Adrenal gland (tissue), 12 donors: Measurements from ENCODE around the gene ZNF366. TPM values are rescaled to one million over a fixed set of nuclear protein-coding genes. Genes with fewer than 3 reads are reported as not detected.

Source experiments
- DNase-seq, 7 donors: peaks; one replicate each; pipeline ENCODE4 v3.0.0-alpha.2; 2019 to 2020
- H3K27ac ChIP-seq, 5 donors: fragments of 200-600 bp; sonication (generic) in 4 of 5; 1 replicate in 3 of 5; 2 replicates in 2 of 5; pipeline versions ENCODE4 v1.5.1 to v1.8.0; 2016 to 2020; ENCODE audit warnings: mild to moderate bottlenecking in 1 of 5
- H3K27me3 ChIP-seq: fragments of 200-600 bp; 2 replicates; pipeline ENCODE4 v1.8.0; 2021
- H3K36me3 ChIP-seq, 2 donors: fragments of 200-600 bp; replicated peaks in 1 of 2; 1 replicate in 1 of 2; 2 replicates in 1 of 2; pipeline versions ENCODE4 v1.5.1 to v1.8.0; 2018 to 2022
- H3K4me1 ChIP-seq, 2 donors: fragments of 200-600 bp; replicated peaks in 1 of 2; 1 replicate in 1 of 2; 2 replicates in 1 of 2; pipeline versions ENCODE4 v1.5.1 to v1.8.0; 2018 to 2021
- H3K4me3 ChIP-seq, 4 donors: fragments of 200-600 bp; sonication (generic) in 3 of 4; one replicate each; pipeline ENCODE4 v1.5.1; 2016 to 2018
- H3K9me3 ChIP-seq, 3 donors: fragments of 200-600 bp; sonication (generic) in 1 of 3; replicated peaks in 1 of 3; 1 replicate in 2 of 3; 2 replicates in 1 of 3; pipeline versions ENCODE4 v1.5.1 to v1.8.0; 2016 to 2021
- CTCF ChIP-seq, 6 experiments: fragments of 450-650 bp in 4 of 6; fragments of 200-600 bp in 2 of 6; sonication (generic) in 1 of 6; IDR thresholded peaks; 1 replicate in 5 of 6; 2 replicates in 1 of 6; pipeline versions ENCODE4 v1.5.1 to v1.8.0; 2016 to 2021; ENCODE audit warnings: antibody characterized with exemption in 6 of 6, mild to moderate bottlenecking in 2 of 6, moderate library complexity in 1 of 6
- POLR2A ChIP-seq, 2 donors: fragments of 450-650 bp; IDR thresholded peaks; one replicate each; pipeline ENCODE4 v1.6.1; 2017; ENCODE audit warnings: antibody characterized with exemption in 2 of 2, mild to moderate bottlenecking in 2 of 2, moderate library complexity in 1 of 2
- intact Hi-C, 2 donors: fragments of 100-400 bp; cut with DNase I; formaldehyde crosslinking; loops; one replicate each; pipeline versions ENCODE4 v1.14.1 to v1.15.0; 2022 to 2023
- polyA plus RNA-seq, 3 donors: library from polyadenylated mRNA; stranded (reverse); fragments of 200-250 nt in 2 of 3; fragments of 350-450 nt in 1 of 3; fragmentation: Illumina TruSeq in 1 of 3; extraction: RNeasy Lipid Tissue Mini Kit (QIAGEN cat#74804) in 1 of 3; gene quantifications; one replicate each; pipeline ENCODE4 v1.2.3, GENCODE V29; 2013 to 2014
- total RNA-seq, 9 donors: library from RNA; depleted of rRNA in 4 of 9; stranded (reverse); fragments of >200 nt in 4 of 9; fragments of 120-200 nt in 1 of 9; fragmentation: NEBNext Ultra II Directional in 1 of 9; extraction: Animal tissue kit (Norgen Biotek cat#: 25700) in 1 of 9; gene quantifications; one replicate each; pipeline versions ENCODE4 v1.1.0 to v1.2.4, GENCODE V29; 2013 to 2023
- donor health status: healthy with polysubstance abuse.
- donor health status: Bipolar disorder and iron deficiency.
- donor health status: DM: yes; HTN: yes; CAD: no.
- donor health status: DM: no; HTN: no; CAD: no.
- donor health status: DM: no; HTN: no; CAD: no.
- donor health status: DM: yes; HTN: yes; CAD: no.

Gene ZNF366
- total and polyA plus RNA-seq, 12 donors, result 0.24 to 5.3 (median 2.6) TPM

GRCh38 chr5:72393052-72393451, 114.2 kb downstream of the ZNF366 start:
- H3K9me3 ChIP-seq, result no peaks in the 10 kb centered on the region
- no peak overlapping the region for H3K27ac ChIP-seq
- no peaks in the 10 kb centered on the region for H3K4me1 ChIP-seq
- no peaks in the 10 kb centered on the region for H3K36me3 ChIP-seq
- H3K27me3 ChIP-seq, result no peaks in the 10 kb centered on the region
- intact Hi-C loops, result no loop called here
- TF ChIP-seq POLR2A (IDR thresholded peaks at IDR 0.05), result no peak
- no peak for TF ChIP-seq CTCF (IDR thresholded peaks at IDR 0.05)
- no peak overlapping the region for H3K4me3 ChIP-seq
- DNase-seq, result no peak

Other genes starting within 250 kb of the ZNF366 start
- 10 to 100 TPM; 61.1 to 91.9 (median 67.3) TPM for gene MRPS27, start 187.2 kb downstream of the ZNF366 start, total RNA-seq
- 10 to 100 TPM; 20.8 to 92.8 (median 25.9) TPM for gene MRPS27, start 187.2 kb downstream of the ZNF366 start, polyA plus RNA-seq
- gene PTCD2, start 187.0 kb downstream of the ZNF366 start, total RNA-seq, result 10 to 100 TPM; 11.9 to 20.6 (median 14.8) TPM
- 10 to 100 TPM in 1 of 3 donors, 1 to 10 TPM in 2; 1.7 to 18.0 (median 3.2) TPM for gene PTCD2, start 187.0 kb downstream of the ZNF366 start, polyA plus RNA-seq